GM21447 (cell line): ENCODE data around the gene IFI27L2.
"Not testable (repeated sequence)": the region's sequence is repeated elsewhere in the genome, so short reads cannot be mapped to it uniquely, and the experiment has no call there.

Source experiments
- ATAC-seq: cut with Tn5 transposase; IDR thresholded peaks from one replicate; pipeline ENCODE4 v1.9.1; 2021; ENCODE audit not compliant: unreplicated experiment

Gene IFI27L2

GRCh38 chr14:94129111-94129757 lies at the start of gene IFI27L2:
Gene IFI27L2 (minus strand): TSS chr14:94129604. CDS start chr14:94129564, 40 bp downstream.
- ATAC-seq: peak; percentile 98

- no peak for ATAC-seq
Observed at GRCh38 chr14:94177806-94178205, 48.4 kb upstream of the IFI27L2 start.

GRCh38 chr14:94176808-94177207 lies 47.4 kb upstream of the IFI27L2 start:
- ATAC-seq: no peak

GRCh38 chr14:94175747-94176146 lies 46.3 kb upstream of the IFI27L2 start:
- ATAC-seq: no peak

- ATAC-seq: no peak
Observed at GRCh38 chr14:94175011-94175745, 45.8 kb upstream of the IFI27L2 start.

GRCh38 chr14:94174604-94175010 lies 45.2 kb upstream of the IFI27L2 start:
- ATAC-seq: no peak

GRCh38 chr14:94173885-94174603 lies 44.6 kb upstream of the IFI27L2 start, which contains the start of gene PPP4R4:
Gene PPP4R4 (plus strand): TSS chr14:94174322. CDS start chr14:94174466, 144 bp downstream.
- ATAC-seq: peak; percentile 73

- ATAC-seq: no peak
Observed at GRCh38 chr14:94173471-94173884, 44.1 kb upstream of the IFI27L2 start.

- no peak for ATAC-seq
Observed at GRCh38 chr14:94172545-94172944, 43.1 kb upstream of the IFI27L2 start.

- ATAC-seq: no peak
Observed at GRCh38 chr14:94171208-94171607, 41.8 kb upstream of the IFI27L2 start.

- ATAC-seq: no peak
Observed at GRCh38 chr14:94170136-94170535, 40.7 kb upstream of the IFI27L2 start.

GRCh38 chr14:94165744-94166143 lies 36.3 kb upstream of the IFI27L2 start:
- no peak for ATAC-seq

GRCh38 chr14:94164685-94165431 lies 35.5 kb upstream of the IFI27L2 start:
- no peak for ATAC-seq

- ATAC-seq: no peak
Observed at GRCh38 chr14:94163796-94164195, 34.4 kb upstream of the IFI27L2 start.

GRCh38 chr14:94162466-94162865 lies 33.1 kb upstream of the IFI27L2 start:
- no peak for ATAC-seq

- no peak for ATAC-seq
Observed at GRCh38 chr14:94161981-94162380, 32.6 kb upstream of the IFI27L2 start.

GRCh38 chr14:94161058-94161457 lies 31.7 kb upstream of the IFI27L2 start:
- ATAC-seq: no peak

- no peak for ATAC-seq
Observed at GRCh38 chr14:94158239-94158883, 29.0 kb upstream of the IFI27L2 start.

- no peak for ATAC-seq
Observed at GRCh38 chr14:94157197-94157596, 27.8 kb upstream of the IFI27L2 start.

GRCh38 chr14:94156143-94156542 lies 26.7 kb upstream of the IFI27L2 start:
- not testable (repeated sequence) for ATAC-seq
